GM18526 (cell line): ENCODE data around the gene SLC24A4.

Experiments
- POLR2A ChIP-seq: IDR thresholded peaks from 3 replicates; pipeline ENCODE4 v1.6.1; 2011; ENCODE audit not compliant: insufficient read length; ENCODE audit errors: extremely low read depth

Gene SLC24A4

DNA sequence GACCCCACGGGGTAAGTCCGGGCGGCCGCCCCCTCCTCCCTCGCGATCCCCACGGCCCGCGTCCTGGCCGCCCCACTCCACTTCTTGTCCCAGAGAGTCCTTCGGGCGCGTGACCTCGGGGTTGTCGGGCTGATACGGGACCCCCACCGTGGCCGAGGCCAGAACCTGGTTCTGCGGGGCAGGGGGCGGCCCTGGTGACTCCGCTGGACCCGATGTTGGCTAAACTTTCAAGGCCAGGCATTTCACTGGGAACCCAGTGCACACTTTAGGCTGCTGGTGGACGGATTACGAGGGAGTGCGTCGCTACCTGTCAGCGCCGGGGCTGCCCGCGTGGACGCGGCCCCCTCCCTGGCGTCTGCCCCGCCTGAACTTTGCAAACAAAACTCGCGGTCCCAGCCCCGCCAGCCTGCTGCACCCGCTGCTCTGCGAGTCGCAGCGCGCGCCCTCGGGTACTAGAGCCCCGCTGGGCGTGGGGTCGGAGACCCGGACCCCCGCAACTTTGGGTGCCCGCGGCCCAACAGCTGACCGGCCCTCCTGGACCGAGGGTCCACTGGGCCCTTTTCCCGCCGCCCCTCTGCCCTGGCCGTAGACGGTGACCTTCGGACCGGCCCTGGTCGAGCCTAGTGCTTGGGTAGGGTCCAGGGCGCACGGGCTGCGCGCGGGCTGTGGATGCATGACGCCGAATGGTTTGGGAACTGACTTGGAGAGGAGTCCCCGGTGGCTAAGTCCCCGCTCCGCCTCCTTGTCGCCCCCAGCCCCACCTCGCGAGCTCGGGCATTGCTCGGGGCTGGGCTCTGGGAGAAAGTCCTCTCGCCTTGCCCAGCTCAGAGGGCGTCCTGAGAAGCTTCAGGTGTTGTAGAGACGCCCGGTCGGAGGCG is 191.2 kb downstream of the SLC24A4 start:
- TF ChIP-seq POLR2A, result no peak

DNA sequence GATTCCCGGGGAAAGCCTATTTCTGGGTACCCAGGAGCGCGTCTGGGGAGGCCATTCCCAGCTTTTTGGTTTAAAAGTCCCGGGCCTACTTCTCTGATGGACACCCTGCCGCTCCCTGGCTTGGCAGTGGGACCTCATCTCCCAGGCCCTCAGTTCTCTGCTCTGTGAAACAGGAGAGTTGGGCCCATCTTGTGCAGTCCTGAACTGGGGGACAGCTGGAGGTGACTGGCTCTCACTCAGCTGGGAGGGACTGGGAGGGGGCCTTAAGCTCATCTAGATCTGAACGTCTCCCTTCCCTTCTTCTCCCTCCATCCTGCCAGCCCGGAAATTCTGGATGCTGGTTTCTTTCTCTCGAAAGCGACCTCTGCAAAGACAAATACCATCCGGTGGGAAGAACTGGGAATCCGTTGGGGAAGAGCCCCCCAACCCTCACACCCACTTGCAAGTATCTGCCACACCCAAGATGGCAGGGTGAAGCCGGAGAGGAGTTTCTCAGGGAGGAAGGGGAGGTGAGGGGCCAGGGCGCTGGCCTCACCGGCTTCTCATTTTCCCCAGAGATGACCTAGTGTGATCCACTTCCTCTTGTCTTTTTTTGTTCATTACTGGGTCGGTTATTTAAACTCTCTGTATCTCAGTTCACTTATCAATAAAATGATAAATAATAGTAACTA is 192.0 kb downstream of the SLC24A4 start:
- TF ChIP-seq POLR2A, result no peak

DNA sequence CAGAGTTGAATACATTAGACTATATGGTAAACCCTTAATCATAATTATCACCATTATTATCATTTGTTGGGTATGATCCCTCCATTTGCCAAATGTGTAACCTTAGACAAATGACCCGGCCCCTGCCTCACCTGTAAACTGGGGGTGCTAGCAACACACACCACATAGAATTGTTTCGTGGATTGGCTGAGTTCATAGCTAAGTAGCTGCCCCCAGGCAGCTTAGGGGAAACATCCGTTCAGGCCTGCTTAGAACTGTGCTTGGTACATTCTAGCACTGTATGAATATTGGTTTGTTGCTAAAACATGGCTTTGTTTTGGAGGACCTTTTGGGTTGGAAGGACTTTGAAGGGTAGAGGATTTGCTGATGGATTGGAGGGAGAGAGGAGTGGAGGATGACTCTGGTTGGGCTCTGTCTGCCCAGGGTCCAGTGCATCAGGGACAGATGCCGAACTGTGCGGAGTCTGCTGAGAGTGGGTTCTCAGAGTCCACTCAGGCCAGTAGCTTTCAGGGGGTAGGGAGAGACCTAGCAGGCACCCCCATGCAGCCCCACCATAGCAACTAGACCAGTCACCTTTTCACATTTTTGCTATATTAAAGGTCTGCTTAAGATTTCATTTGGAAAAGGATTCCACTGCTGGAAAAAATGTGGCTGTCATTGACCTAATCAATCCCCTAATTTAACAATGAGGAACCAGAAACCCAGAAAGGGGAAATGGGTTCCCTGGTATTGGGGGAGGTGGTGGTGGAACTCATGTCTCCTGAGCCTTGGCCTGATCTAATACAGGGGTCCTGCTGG is 192.8 kb downstream of the SLC24A4 start:
- TF ChIP-seq POLR2A, result no peak

DNA sequence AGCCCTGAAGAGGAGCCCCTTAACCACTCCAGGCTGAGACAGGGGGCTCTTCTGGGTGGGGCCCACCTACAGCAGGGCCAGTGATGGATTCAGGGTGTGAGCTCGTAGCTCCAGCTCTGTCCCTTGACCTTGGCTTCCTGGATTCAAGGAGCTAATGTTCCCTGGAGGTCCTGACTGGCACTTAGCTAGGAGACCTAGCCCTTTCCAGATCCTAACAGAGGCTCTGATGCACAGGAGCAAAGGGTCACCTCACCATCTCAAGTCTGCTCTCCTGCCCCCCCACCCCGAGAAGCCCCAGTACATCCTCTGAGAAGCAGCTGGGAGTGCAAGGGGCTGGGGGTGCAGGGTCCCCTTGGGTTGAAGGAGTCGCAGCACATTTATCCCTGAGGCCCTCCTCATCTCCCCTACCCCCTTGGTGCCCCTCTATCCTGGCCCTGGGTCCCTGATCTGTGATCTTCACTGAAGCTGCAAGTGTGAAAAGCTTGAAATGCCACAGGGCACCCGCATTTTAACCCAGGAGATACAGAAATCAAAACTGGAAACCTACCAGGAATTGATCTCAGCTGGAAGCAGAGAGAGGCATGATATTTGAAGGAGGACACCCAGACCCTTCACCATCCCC is 193.5 kb downstream of the SLC24A4 start:
- no peak for TF ChIP-seq POLR2A

DNA sequence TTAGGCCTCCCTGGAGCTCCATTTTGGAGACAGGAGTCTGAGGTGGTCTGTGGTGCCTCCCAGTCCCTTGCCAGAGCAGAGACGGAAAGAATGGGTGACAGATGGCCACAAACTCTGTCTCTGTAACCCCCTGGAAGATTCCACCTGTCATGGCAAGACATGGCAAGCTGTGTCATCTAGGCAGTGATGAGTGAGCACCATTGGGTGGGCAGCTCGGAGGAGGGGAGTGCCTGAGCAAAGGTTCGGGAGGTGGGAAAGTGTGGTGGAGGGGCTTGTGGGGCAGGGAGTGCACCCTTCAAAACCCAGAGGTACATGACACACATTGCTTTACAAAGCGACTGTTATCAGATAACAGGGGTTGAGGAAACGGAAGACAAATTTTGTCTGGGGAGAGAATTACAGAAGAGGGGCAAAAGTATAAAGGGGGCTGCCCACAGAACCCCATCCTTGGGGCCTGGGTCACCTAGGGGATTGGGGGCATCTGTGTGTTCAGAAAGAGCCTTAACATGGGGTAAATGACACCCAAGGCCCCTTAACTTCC is 194.1 kb downstream of the SLC24A4 start:
- TF ChIP-seq POLR2A, result no peak

DNA sequence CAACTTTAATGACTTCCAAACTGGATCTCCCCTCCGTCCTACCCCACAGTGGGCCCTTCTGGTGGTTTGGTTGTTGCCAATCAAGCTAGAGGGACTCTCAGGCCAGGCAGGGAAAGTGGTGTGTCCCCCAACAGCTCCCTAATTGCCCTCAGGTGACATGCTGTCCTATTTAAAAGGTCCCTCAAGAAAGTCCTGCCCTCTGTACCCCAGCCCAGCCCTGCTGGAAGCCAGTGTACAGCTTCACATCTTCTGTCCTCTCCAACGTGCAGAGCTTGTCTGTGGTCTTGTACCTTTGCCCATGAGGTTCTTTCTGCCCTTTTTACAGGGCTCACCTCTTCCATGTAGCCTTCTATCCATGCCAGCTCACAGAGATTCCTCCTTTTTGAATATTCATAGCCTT is 194.8 kb downstream of the SLC24A4 start:
- no peak for TF ChIP-seq POLR2A

DNA sequence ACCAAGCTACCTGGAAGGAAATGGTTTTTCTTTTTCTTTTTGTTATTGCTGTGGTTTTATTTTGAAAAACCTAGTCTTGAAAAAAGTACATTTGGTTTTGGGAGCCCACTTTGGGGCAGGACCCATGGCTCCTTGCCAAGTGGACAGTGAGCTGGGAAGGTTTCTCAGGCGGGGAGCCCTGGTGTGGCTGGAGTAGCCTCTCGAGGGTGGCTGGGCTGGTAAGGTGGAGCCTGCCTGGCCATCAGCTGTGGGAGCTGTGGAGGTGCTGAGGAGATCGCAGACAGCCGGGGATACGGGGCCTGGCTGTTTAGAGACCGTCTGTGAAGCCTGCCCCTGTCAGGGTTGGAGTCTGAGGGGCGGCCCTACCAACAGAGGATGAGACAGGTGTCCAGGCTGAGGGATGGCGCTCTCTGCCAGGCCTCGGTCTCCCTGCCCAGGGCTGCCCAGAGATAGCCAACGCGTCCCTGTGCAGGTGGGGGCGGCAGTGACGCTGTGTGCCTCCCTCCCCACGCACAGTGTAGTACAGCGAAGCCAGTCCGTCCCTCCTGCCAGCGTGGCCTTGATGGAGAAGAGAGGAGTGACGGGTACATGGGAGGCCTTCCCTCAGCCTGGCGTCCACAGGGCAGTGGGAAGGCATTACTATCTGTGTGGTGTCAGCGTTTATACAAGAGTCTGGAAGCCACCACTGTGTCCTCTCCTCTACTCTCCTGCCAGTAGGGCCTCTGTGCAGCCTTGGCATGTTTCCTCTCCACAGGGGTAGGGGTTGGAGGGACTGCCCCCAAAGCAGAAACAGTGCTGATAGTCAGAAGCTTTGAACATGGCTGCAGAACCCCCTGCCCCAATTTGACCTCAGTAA is 196.5 kb downstream of the SLC24A4 start:
- TF ChIP-seq POLR2A, result no peak

DNA sequence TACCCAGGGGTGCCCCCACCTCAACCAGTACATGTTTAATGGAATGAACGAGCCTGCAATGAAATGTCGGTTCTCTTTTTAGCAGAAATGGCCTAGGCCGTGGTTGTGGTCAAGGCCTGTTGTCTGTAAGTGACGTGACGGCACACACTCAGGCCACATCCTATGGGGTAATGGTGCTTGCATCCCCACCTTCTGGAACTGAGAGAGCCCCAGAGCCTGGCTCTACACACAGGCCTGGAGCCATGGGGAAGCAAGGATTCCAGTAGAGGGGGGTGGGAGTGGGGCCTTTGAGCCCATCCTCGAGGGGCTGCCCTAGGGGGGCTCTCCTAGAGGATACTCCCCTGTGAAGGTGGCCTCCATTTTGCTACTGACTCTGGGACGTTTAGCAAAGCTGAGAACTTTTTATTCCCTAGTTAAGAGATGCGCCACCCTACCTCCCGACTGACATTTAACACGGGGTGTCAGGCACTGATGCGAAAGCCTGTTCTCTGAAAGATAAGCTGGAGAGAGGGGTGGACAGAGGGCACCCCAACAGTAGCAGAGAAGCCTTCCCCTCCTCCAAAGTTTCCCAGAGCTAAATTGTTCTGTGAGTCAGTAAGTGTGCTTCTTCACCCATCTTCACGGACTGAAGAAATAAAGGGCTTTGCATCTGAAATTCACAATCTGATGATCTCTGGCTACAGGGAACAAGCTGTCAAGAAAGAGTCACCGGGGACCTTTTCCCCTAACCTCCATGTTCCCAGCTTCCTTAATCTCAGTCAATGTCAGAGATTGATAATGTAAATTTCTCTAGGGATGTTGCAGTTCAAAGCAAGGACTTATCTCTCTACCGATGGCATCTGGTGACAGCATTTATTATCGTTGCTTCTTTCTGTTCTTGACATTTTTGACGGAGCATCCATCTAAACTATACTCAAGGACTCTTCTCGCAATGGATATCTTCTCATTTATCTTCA is 197.4 kb downstream of the SLC24A4 start:
- no peak for TF ChIP-seq POLR2A

DNA sequence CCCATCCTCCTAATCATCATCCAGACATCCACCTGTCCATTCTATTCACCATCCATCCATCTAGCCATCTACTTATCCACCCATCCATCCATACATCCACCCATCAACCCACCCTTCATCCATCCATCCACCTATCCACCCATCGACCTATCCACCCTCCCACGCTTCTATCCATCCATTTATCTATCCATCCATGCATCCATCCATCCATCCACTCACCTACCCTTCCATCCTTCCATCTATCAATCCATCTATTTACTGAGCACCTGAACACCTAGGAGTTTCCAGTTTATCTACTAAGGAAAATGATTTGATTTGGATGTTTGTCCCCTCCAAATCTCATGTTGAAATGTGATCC is 198.1 kb downstream of the SLC24A4 start:
- TF ChIP-seq POLR2A, result no peak

DNA sequence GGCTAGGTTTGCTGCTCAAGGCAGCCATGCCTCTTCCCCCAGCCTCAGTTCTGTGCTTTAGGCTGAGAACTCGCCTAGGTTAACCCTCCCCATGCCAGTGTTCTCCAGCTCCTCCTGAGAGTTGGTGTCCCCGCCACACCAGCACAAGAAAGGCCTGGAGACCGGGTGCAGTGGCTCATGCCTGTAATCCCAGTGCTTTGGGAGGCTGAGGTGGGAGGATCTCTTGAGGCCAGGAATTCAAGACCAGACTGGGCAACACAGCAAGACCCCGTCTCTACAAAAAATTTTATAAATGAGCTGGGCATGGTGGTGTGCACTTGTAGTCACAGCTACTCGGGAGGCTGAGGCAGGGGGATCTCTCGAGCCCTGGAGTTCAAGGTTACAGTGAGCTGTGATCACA is 200.8 kb downstream of the SLC24A4 start:
- TF ChIP-seq POLR2A, result no peak

DNA sequence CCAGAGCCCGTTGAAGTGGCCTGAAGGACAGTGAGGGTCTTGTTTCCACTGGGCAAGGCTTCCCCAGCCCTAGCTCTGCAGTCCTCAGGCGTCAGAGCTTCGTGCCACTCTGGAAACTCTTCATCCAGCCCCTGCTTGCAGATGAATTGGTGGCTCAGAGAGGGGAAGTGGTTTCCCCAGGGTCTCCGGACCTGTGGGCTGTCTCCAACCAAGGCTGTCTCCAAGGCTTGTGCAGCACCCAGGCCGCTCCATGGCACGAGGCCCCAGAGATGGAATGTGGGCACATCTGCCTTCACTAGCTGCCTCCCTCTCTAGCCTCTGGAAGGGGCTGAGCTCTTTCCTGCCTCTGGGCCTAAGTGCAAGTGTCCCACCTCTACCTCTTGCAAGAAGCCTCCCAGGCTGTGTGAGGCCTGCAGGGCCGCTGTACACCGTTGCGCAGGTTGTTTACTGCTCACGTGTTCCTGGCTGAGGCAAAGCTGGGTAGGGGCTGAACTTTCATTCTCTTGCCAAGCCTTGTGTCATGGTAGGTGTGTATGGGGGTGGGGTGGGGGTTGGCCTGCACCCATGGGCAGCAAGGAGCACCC is 201.7 kb downstream of the SLC24A4 start:
- no peak for TF ChIP-seq POLR2A

DNA sequence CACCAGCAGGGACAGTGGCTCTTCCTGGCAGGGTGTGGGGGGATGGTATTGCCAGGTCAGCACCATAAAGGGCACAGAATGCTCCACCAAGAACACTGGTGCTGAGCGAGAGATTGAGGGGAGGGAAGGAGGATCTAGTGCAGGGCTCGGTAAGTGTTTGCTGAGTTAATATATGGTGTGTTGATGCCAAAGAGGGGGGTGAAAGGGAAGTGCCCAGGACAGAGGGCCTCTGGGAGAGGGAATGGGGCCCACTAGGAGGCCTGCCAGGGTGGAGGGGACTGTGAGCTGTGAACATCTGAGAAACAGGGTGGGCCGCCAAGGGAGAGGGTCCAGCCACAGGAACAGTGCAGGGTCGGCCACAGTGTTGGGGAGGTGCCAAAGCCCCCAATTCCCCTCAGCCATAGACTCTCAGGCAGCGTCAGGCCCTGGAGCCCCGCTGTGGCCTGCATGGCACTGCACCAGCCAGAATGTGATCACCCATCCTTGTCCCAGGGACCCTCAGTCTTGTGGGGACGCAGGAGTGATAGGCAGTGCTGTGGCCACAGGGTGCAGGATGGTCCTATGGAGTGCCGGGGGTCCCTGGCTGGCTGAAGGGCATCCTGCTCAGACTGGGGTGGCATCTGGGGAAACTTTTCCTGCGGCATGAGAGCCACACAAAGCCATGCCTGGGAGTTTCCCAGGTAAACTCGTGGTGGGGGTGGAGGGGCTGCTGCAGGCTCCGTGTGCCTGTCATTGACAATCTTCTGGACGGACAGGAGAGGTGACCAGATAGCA is 202.5 kb downstream of the SLC24A4 start:
- no peak for TF ChIP-seq POLR2A
